ENCODE measurements around the gene CLDN10.
"Not testable (repeated sequence)": the region's sequence is repeated elsewhere in the genome, so short reads cannot be mapped to it uniquely, and the experiment has no call there.

CLDN10 gene

DNA sequence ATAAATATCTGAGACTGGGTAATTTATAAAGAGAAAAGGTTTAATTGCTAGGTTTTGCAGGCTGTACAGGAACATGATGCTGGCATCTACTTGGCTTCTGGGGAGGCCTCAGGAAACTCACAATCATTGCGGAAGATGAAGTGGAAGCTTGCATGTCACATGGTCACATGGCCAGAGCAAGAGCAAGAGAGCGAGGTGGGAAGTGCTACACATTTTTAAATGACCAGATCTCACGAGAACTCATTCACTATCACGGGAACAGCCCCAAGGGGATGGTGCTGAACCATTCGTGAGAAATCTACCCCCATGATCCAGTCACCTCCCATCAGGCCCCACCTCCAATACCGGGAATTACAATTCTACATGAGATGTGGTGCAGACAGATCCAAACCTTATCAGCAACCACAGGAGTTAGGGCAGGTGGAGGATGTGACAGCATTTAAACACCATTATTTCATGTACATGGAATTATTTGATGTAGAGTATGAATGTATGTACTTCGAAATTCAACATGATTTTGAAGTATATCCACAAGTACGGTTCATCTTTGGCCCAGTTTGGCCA lies 10.5 kb upstream of the CLDN10 start:
- DNase-seq (ENCODE audit: low spot score) = no peak

- DNase-seq (ENCODE audit: low spot score) = no peak
Measured at GRCh38 chr13:95544293-95544692, 8.2 kb upstream of the CLDN10 start.

DNA sequence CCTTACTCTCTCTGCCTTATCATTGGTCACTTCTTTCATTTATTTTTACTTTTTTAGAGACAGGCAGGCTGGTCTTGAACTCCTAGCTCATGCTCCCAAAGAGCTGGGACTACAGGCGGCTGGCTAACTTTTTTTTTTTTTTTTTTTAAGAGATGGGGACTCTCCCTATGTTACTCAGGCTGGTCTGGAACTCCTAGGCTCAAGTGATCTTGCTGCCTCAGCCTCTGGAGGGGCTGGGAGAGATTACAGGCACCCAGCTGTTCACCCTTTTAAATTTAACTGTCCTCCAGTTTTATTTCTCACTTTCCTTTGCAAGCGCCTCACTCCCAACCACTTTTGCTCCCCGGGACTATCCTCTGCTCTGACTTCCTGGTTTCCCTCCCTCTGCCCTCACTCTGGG lies 5.6 kb upstream of the CLDN10 start:
- DNase-seq (ENCODE audit: low spot score) = no peak

DNA sequence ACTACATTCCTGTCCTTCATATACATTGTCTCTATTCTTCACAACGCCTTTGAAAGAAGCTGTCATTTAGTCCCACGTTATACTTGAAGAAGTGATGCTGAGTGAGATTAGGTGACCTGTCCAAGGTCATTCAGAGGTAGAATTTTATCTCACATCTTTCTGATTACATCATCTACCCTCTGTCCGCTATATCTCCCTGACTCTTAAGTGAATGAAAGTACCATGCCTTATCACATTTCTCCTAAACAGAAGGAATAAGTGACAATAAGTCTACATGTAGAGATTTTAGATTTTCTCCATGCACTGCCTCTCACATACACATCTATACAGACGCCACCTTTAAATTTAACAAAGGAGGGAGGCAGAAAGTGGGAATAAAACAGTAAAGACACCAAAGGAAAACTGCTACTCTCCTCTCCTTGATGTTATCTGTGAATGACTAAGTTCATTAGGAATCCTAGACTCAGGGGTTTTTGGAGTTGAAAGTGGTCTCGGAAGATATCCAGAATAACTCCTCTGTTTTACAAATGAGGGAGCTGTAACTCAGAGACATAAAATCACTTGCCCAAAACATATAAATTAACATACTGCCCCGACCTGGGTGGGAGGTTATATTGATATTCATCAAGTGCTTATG lies 4.9 kb upstream of the CLDN10 start:
- DNase-seq (ENCODE audit: low spot score) = no peak

- DNase-seq (ENCODE audit: low spot score) = no peak
Measured at GRCh38 chr13:95552208-95552538, 347 bp upstream of the CLDN10 start.

GRCh38 chr13:95553581-95554385 lies 1.3 kb downstream of the CLDN10 start:
- peak; percentile 22 for DNase-seq (ENCODE audit: low spot score)

DNA sequence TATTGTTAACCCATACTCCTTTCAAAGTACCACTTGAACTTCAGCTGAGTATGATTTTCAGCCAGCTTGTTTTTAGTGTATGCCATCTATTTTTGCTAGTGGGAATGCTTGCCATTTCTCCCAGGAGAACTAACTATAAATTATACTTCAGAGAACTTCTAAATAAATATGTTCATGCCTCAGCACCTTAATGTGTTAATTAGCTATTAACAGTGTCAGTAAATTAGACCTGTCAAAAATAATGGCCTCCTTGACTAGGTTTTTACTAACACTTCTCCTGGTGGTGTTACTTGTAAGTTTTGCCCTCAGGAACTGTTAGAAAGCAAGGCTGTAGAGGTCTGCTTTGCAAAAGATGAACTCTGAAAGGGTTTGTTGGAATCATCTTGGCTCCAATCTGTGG lies 4.5 kb downstream of the CLDN10 start:
- no peak for DNase-seq (ENCODE audit: low spot score)

DNA sequence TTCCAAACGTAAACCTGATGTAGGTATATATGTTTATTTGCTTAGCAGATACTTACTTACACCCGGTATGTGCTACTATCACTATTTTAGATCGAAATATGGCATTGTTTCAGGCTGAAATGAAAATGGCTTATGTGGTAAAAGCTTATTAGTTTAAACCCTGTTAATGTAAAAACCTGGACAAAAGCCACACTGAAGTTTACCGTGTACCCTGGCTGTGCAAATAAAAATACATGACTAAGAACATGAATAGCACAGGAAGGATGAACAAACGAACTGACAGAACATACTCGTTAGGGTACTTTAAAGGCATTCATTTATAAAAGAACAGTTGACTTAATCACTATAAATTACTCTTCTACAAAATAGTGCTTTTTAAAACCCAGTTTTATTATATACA lies 6.6 kb downstream of the CLDN10 start:
- DNase-seq (ENCODE audit: low spot score) = no peak

DNA sequence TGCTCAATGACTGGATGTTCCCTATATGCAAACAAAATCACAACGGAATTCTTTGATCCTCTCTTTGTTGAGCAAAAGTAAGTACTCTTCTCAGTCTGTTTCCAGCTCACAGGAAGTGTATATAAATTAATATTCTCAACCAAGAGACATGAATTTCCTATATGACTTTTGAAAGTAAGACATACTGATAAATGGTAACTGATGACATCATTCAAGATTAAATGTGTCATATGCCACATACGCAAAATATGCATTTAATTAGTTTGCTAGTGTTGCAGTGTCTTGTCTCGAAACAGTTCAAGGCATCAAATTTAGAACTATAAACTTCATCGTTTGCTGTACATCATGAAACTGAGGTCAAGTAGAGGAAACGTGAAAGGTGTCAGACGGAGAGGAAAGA lies 7.9 kb downstream of the CLDN10 start:
- DNase-seq (ENCODE audit: low spot score) = no peak

GRCh38 chr13:95564091-95564490 lies 11.6 kb downstream of the CLDN10 start:
- no peak for DNase-seq (ENCODE audit: low spot score)

GRCh38 chr13:95564733-95565291 lies 12.3 kb downstream of the CLDN10 start:
- DNase-seq (ENCODE audit: low spot score) = peak; percentile 37

GRCh38 chr13:95565758-95566157 lies 13.2 kb downstream of the CLDN10 start:
- not testable (repeated sequence) for DNase-seq (ENCODE audit: low spot score)

- DNase-seq (ENCODE audit: low spot score) = no peak
Measured at GRCh38 chr13:95568131-95568530, 15.6 kb downstream of the CLDN10 start.

- no peak for DNase-seq (ENCODE audit: low spot score)
Measured at GRCh38 chr13:95570016-95570415, 17.5 kb downstream of the CLDN10 start.

GRCh38 chr13:95571941-95572340 lies 19.4 kb downstream of the CLDN10 start:
- no peak for DNase-seq (ENCODE audit: low spot score)

- DNase-seq (ENCODE audit: low spot score) = no peak
Measured at GRCh38 chr13:95573221-95573620, 20.7 kb downstream of the CLDN10 start.

- DNase-seq (ENCODE audit: low spot score) = no peak
Measured at GRCh38 chr13:95579303-95579702, 26.8 kb downstream of the CLDN10 start.

- DNase-seq (ENCODE audit: low spot score) = no peak
Measured at GRCh38 chr13:95585867-95586266, 33.3 kb downstream of the CLDN10 start.

DNA sequence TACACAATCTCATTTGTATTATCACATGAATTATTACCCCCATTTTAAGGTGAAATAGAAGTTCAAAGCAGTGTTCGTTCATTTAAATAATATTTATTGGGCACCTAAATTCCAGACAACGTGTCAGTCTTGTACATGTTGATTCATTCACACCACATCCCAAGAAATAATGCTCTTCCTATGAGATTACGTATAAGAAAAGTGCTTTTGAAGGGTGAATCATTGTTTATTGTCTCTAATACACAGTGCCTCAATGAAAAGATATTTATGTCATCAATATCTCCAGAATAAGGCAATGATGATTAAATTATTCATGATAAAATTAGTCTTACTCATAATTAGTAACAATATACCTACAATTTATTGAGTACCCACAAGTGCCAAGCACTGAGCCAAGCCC lies 35.6 kb downstream of the CLDN10 start:
- DNase-seq (ENCODE audit: low spot score) = no peak

DNA sequence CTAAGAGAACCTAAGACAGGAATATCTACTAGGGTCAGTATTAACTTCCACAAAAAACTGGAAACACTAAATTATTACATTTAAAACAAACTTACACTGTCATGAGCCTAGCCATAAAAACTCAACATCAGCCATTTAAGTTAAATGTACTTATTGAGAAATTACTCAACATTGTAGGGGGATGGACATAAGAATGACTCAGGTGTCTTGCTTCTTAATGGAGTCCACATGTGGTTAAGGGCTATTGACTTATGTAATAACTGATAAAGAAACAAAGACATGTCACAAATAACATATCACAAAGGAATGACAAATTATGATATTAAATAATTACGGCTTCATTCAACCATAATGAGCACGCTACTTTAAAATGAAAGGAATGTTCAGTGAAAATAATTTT lies 36.2 kb downstream of the CLDN10 start:
- DNase-seq (ENCODE audit: low spot score) = no peak

GRCh38 chr13:95593462-95593861 lies 40.9 kb downstream of the CLDN10 start:
- no peak for DNase-seq (ENCODE audit: low spot score)

DNA sequence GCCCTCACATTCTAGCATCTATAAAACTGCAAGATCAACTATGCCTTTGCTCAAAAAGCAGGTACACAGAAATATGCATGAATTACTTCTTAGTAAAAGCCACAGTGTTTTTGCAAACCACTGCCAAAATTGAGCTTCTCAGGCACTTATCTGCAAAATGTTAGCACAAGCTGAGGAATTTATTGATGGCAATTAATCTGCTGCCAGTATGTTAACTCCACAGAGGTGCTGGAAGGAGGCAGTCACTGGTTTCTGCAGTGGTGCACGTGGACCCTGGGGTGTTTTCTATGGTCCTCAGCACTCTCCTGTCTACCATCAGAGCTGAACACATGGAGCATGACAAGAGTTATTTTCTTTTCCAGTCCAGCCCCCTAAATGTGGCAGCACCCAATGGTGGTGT lies 44.2 kb downstream of the CLDN10 start:
- DNase-seq (ENCODE audit: low spot score) = no peak

GRCh38 chr13:95601216-95601615 lies 48.7 kb downstream of the CLDN10 start:
- no peak for DNase-seq (ENCODE audit: low spot score)
